Adrenal gland (tissue), 12 donors: ENCODE data around the gene MARCHF6. TPM values are rescaled to one million over a fixed set of nuclear protein-coding genes. Genes with fewer than 3 reads are reported as not detected.
"Not testable (repeated sequence)": the region's sequence is repeated elsewhere in the genome, so short reads cannot be mapped to it uniquely, and the experiment has no call there.

Experiments
- DNase-seq, 7 donors: peaks; one replicate each; pipeline ENCODE4 v3.0.0-alpha.2; 2019 to 2020
- H3K27ac ChIP-seq, 5 donors: fragments of 200-600 bp; sonication (generic) in 4 of 5; 1 replicate in 3 of 5; 2 replicates in 2 of 5; pipeline versions ENCODE4 v1.5.1 to v1.8.0; 2016 to 2020; ENCODE audit warnings: mild to moderate bottlenecking in 1 of 5
- H3K27me3 ChIP-seq: fragments of 200-600 bp; 2 replicates; pipeline ENCODE4 v1.8.0; 2021
- H3K36me3 ChIP-seq, 2 donors: fragments of 200-600 bp; replicated peaks in 1 of 2; 1 replicate in 1 of 2; 2 replicates in 1 of 2; pipeline versions ENCODE4 v1.5.1 to v1.8.0; 2018 to 2022
- H3K4me1 ChIP-seq, 2 donors: fragments of 200-600 bp; replicated peaks in 1 of 2; 1 replicate in 1 of 2; 2 replicates in 1 of 2; pipeline versions ENCODE4 v1.5.1 to v1.8.0; 2018 to 2021
- H3K4me3 ChIP-seq, 4 donors: fragments of 200-600 bp; sonication (generic) in 3 of 4; one replicate each; pipeline ENCODE4 v1.5.1; 2016 to 2018
- H3K9me3 ChIP-seq, 3 donors: fragments of 200-600 bp; sonication (generic) in 1 of 3; replicated peaks in 1 of 3; 1 replicate in 2 of 3; 2 replicates in 1 of 3; pipeline versions ENCODE4 v1.5.1 to v1.8.0; 2016 to 2021
- CTCF ChIP-seq, 6 experiments: fragments of 450-650 bp in 4 of 6; fragments of 200-600 bp in 2 of 6; sonication (generic) in 1 of 6; IDR thresholded peaks; 1 replicate in 5 of 6; 2 replicates in 1 of 6; pipeline versions ENCODE4 v1.5.1 to v1.8.0; 2016 to 2021; ENCODE audit warnings: antibody characterized with exemption in 6 of 6, mild to moderate bottlenecking in 2 of 6, moderate library complexity in 1 of 6
- POLR2A ChIP-seq, 2 donors: fragments of 450-650 bp; IDR thresholded peaks; one replicate each; pipeline ENCODE4 v1.6.1; 2017; ENCODE audit warnings: antibody characterized with exemption in 2 of 2, mild to moderate bottlenecking in 2 of 2, moderate library complexity in 1 of 2
- WGBS, 4 donors: extraction: QIAGEN DNeasy Blood & Tissue Kit in 2 of 4; methylation state at CpG; one replicate each; pipeline versions ENCODE4 v1.1.5 to v1.1.7; 2013 to 2017; 5-methylcytosine and 5-hydroxymethylcytosine counted together
- intact Hi-C, 2 donors: fragments of 100-400 bp; cut with DNase I; formaldehyde crosslinking; loops; one replicate each; pipeline versions ENCODE4 v1.14.1 to v1.15.0; 2022 to 2023
- polyA plus RNA-seq, 3 donors: library from polyadenylated mRNA; stranded (reverse); fragments of 200-250 nt in 2 of 3; fragments of 350-450 nt in 1 of 3; fragmentation: Illumina TruSeq in 1 of 3; extraction: RNeasy Lipid Tissue Mini Kit (QIAGEN cat#74804) in 1 of 3; gene quantifications; one replicate each; pipeline ENCODE4 v1.2.3, GENCODE V29; 2013 to 2014
- total RNA-seq, 9 donors: library from RNA; depleted of rRNA in 4 of 9; stranded (reverse); fragments of >200 nt in 4 of 9; fragments of 120-200 nt in 1 of 9; fragmentation: NEBNext Ultra II Directional in 1 of 9; extraction: Animal tissue kit (Norgen Biotek cat#: 25700) in 1 of 9; gene quantifications; one replicate each; pipeline versions ENCODE4 v1.1.0 to v1.2.4, GENCODE V29; 2013 to 2023
- donor health status: healthy with polysubstance abuse.
- donor health status: Bipolar disorder and iron deficiency.
- donor health status: DM: yes; HTN: yes; CAD: no.
- donor health status: DM: no; HTN: no; CAD: no.
- donor health status: DM: no; HTN: no; CAD: no.
- donor health status: DM: yes; HTN: yes; CAD: no.

Gene MARCHF6
- total and polyA plus RNA-seq, 12 donors = 51.6 to 170 (median 115) TPM

- no peaks in the 10 kb centered on the region for H3K27me3 ChIP-seq
- no peak for TF ChIP-seq CTCF (IDR thresholded peaks at IDR 0.05)
- no peak for TF ChIP-seq POLR2A (IDR thresholded peaks at IDR 0.05)
- peaks cover 16 to 30% of the 10 kb centered on the region in 2 donors for H3K4me1 ChIP-seq
- no peak overlapping the region for H3K4me3 ChIP-seq
- peak in 6 of 7 donors; percentile 37 to 72 (median 53) for DNase-seq
- H3K36me3 ChIP-seq = no peaks in the 10 kb centered on the region
- H3K27ac ChIP-seq = peak overlapping the region in 4 of 5 donors; percentile 6 to 40 (median 10)
- WGBS, 4 donors = 30 to 36% (median 35%) methylated on average over 8 of the region's 8 CpGs
- no peaks in the 10 kb centered on the region for H3K9me3 ChIP-seq
- intact Hi-C loops = no loop called here
These were observed 43.3 kb upstream of the MARCHF6 start for GRCh38 chr5:10310066-10310779.

DNA sequence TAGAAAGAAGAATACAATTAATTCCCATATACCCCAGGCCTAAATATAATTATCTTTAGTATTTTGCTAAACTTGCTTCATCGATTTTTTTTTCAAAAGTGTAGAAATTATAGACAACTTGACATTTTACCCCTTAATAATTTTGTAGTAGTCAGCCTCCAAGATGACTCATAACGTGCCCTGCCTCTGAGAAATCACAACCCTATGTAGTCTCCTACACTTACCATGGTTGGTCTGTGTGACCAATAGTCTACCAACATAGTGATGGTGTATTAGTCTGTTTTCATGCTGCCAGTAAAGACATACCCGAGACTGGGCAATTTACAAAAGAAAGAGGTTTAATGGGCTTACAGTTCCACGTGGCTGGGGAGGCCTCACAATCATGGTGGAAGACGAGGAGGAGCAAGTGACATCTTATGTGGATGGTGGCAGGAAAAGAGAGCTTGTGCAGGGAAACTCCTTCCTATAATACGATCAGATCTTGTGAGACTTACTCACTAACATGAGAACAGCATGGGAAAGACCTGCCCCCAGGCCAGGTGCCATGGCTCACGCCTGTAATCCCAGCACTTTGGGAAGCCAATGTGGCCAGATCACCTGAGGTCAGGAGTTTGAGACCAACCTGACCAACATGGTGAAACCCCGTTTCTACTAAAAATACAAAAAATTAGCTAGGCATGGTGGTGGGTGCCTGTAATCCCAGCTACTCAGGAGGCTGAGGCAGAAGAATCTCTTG, 42.5 kb upstream of the MARCHF6 start:
- H3K9me3 ChIP-seq, intact Hi-C loops, H3K27me3 ChIP-seq, DNase-seq, H3K4me3 ChIP-seq, H3K36me3 ChIP-seq: not testable (repeated sequence)
- peak overlapping the region in 1 of 5 donors; percentile 40 for H3K27ac ChIP-seq
- 68 to 77% (median 72%) methylated on average over 8 of the region's 8 CpGs for whole genome bisulfite sequencing, 4 donors
- H3K4me1 ChIP-seq = peaks cover 16 to 24% of the 10 kb centered on the region in 2 donors

DNA sequence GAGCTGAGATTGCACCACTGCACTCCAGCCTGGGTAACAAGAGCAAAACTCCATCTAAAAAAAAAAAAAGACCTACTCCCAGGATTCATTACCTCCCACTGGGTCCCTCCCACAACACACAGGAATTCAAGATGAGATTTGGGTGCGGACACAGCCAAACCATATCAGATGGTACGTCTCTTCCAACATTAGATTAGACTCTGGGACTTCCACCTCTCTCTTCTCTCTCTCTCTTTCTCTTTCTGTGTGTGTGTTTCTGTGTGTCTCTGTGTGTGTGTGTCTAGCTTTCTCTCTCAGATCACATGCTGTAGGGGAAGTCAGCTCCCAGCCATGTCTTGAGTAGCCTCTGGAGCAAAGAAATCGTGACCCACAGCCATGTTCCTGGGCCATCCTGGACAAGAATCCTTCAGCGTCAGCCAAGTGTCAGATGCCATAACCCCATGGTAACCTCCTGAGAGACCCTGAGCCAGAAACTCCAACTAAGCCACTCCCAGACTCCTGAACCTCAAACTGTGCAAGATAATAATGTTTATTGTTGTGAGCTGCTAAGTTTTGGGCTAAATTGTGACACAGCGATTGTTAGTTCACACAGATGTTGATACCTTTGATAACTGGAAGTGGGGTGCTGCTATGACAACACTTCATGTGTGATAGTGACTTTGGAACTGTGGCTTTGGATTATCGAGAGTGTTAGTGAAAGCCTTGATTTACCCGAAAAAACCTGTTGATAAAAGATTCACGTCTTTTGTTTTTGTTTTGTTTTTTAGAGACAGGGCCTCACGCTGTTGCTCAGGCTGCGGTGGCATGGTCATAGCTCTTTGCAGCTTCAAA, 41.7 kb upstream of the MARCHF6 start:
- Histone ChIP-seq H3K27ac (no peak overlapping the region), H3K27me3 (no peaks in the 10 kb centered on the region), H3K4me3 (no peak overlapping the region), H3K36me3 (no peaks in the 10 kb centered on the region), H3K4me1 (peaks cover 8 to 17% of the 10 kb centered on the region in 2 donors), H3K9me3 (no peaks in the 10 kb centered on the region)
- DNase-seq = no peak
- TF ChIP-seq CTCF (IDR thresholded peaks at IDR 0.05) (no peak), POLR2A (IDR thresholded peaks at IDR 0.05) (no peak)
- intact Hi-C loops = no loop called here
- 78 to 83% (median 80%) methylated on average over 10 of the region's 10 CpGs for WGBS, 4 donors

DNA sequence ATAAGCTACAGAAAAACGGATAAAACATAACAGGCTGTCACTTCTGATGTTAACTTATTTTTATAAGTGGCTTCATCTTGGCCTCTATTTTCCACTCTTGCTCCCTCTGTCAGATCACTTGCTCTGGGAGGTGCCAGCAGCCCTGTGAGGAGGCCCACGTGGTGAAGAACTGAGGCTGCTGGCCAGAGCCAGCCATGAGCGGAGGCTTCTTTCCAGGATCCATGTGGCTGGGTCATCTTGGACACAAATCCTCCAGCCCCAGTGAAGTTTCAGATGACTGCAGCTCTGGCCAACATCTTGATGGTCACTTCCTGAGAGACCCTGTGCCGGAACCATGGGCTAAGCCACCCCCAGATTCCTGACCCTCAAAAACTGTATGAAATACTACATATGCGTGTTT, 38.3 kb upstream of the MARCHF6 start:
- intact Hi-C loops = no loop called here
- no peak overlapping the region for H3K4me3 ChIP-seq
- H3K27ac ChIP-seq = no peak overlapping the region
- no peaks in the 10 kb centered on the region for H3K27me3 ChIP-seq
- DNase-seq = no peak
- WGBS, 4 donors = 74 to 82% (median 77%) methylated on average over 5 of the region's 5 CpGs
- H3K36me3 ChIP-seq = no peaks in the 10 kb centered on the region
- H3K4me1 ChIP-seq = peaks cover 4 to 11% of the 10 kb centered on the region in 2 donors
- TF ChIP-seq POLR2A (IDR thresholded peaks at IDR 0.05) (no peak), CTCF (IDR thresholded peaks at IDR 0.05) (no peak)
- H3K9me3 ChIP-seq = no peaks in the 10 kb centered on the region
